H1 (cell line): Measurements from ENCODE around the gene ARHGAP42.
"Not testable (repeated sequence)": the region's sequence is repeated elsewhere in the genome, so short reads cannot be mapped to it uniquely, and the experiment has no call there.

Source experiments
- CEBPB ChIP-seq: IDR thresholded peaks from 2 replicates; pipeline ENCODE4 v1.6.1; 2012; ENCODE audit warnings: low read depth, low read length
- CHD2 ChIP-seq: IDR thresholded peaks from 2 replicates; pipeline ENCODE4 v1.6.1; 2012; ENCODE audit warnings: low read length, improper control_type of control experiment
- CTCF ChIP-seq, 3 experiments: IDR thresholded peaks; 1 replicate in 2 of 3; 2 replicates in 1 of 3; pipeline versions ENCODE4 v1.5.1 to v1.6.1; 2011; ENCODE audit warnings: low read length in 3 of 3, mild to moderate bottlenecking in 3 of 3, inconsistent platforms in 2 of 3, low read depth in 1 of 3, moderate library complexity in 1 of 3; ENCODE audit not compliant: insufficient read depth in 1 of 3; ENCODE audit errors: control extremely low read depth in 1 of 3
- EP300 ChIP-seq, 2 experiments: IDR thresholded peaks; 1 replicate in 1 of 2; 2 replicates in 1 of 2; pipeline ENCODE4 v1.6.1; 2011 to 2012; ENCODE audit warnings: low read depth in 2 of 2, low read length in 2 of 2, mild to moderate bottlenecking in 2 of 2, borderline replicate concordance in 1 of 2, inconsistent platforms in 1 of 2, moderate library complexity in 1 of 2
- EZH2 ChIP-seq: fragments of 200-600 bp; sonication (generic); IDR thresholded peaks from 2 replicates; pipeline ENCODE4 v1.7.1; 2012; ENCODE audit warnings: low read depth, mild to moderate bottlenecking, moderate library complexity, low read length, inconsistent platforms; ENCODE audit not compliant: severe bottlenecking
- GABPA ChIP-seq: IDR thresholded peaks from 2 replicates; pipeline ENCODE4 v1.6.1; 2011; ENCODE audit warnings: mild to moderate bottlenecking, low read length, moderate library complexity, borderline replicate concordance; ENCODE audit not compliant: insufficient read depth
- JUN ChIP-seq: IDR thresholded peaks from 2 replicates; pipeline ENCODE4 v1.6.1; 2011; ENCODE audit warnings: low read depth, mild to moderate bottlenecking, improper control_type of control experiment, low read length
- MAFK ChIP-seq: IDR thresholded peaks from 2 replicates; pipeline ENCODE4 v1.6.1; 2012; ENCODE audit warnings: low read depth, mild to moderate bottlenecking, improper control_type of control experiment, low read length
- NRF1 ChIP-seq: IDR thresholded peaks from 2 replicates; pipeline ENCODE4 v1.6.1; 2011; ENCODE audit warnings: mild to moderate bottlenecking, low read depth, low read length, improper control_type of control experiment
- POLR2A ChIP-seq, 2 experiments: IDR thresholded peaks; 1 replicate in 1 of 2; 2 replicates in 1 of 2; pipeline ENCODE4 v1.6.1; 2011; ENCODE audit warnings: low read depth in 2 of 2, low read length in 2 of 2, mild to moderate bottlenecking in 2 of 2; ENCODE audit errors: control extremely low read depth in 1 of 2
- POLR2AphosphoS5 ChIP-seq: IDR thresholded peaks from 2 replicates; pipeline ENCODE4 v1.6.1; 2011; ENCODE audit warnings: low read depth, low read length
- RAD21 ChIP-seq, 2 experiments: IDR thresholded peaks in 1 of 2; conservative IDR thresholded peaks in 1 of 2; 2 replicates each; pipeline ENCODE4 v1.6.1; 2011; ENCODE audit warnings: low read depth in 2 of 2, low read length in 2 of 2, improper control_type of control experiment in 1 of 2, inconsistent platforms in 1 of 2, mild to moderate bottlenecking in 1 of 2, moderate library complexity in 1 of 2
- SP1 ChIP-seq: IDR thresholded peaks from 2 replicates; pipeline ENCODE4 v1.6.1; 2011; ENCODE audit warnings: low read depth, low read length
- TAF1 ChIP-seq: IDR thresholded peaks from 2 replicates; pipeline ENCODE4 v1.6.1; 2011; ENCODE audit warnings: mild to moderate bottlenecking, low read depth, low read length

GRCh38 chr11:100666816-100667215 is 20.3 kb upstream of the ARHGAP42 start:
- not testable (repeated sequence) for TF ChIP-seq EZH2; MAFK; RAD21 (IDR thresholded peaks at IDR 0.05 in 1 of 2, conservative IDR thresholded peaks at IDR 0.05 in 1 of 2; ENCODE audit: low read depth in 2 of 2, low read length in 2 of 2); POLR2AphosphoS5; POLR2A (IDR thresholded peaks at IDR 0.05; ENCODE audit: control extremely low read depth in 1 of 2, low read depth in 2 of 2, low read length in 2 of 2); CEBPB; NRF1; GABPA; CHD2; CTCF (IDR thresholded peaks at IDR 0.05; ENCODE audit: control extremely low read depth in 1 of 3, insufficient read depth in 1 of 3, low read depth in 1 of 3, low read length in 3 of 3); EP300 (IDR thresholded peaks at IDR 0.05; ENCODE audit: borderline replicate concordance in 1 of 2, low read depth in 2 of 2, low read length in 2 of 2); SP1; TAF1; JUN
